IPS-20b (cell line): ENCODE measurements around the gene MGAT1.
"Not testable (repeated sequence)": the region's sequence is repeated elsewhere in the genome, so short reads cannot be mapped to it uniquely, and the experiment has no call there.

Source experiments
- H3K27ac ChIP-seq: one replicate; pipeline ENCODE4 v1.5.1; 2013; ENCODE audit warnings: low read length
- H3K27me3 ChIP-seq: 2 replicates; pipeline ENCODE4 v1.6.1; 2013; ENCODE audit warnings: mild to moderate bottlenecking, low read length, inconsistent platforms; ENCODE audit not compliant: insufficient read depth
- H3K36me3 ChIP-seq: 2 replicates; pipeline ENCODE4 v1.6.1; 2013; ENCODE audit warnings: low read depth, mild to moderate bottlenecking, inconsistent platforms, low read length, moderate library complexity; ENCODE audit not compliant: insufficient read depth
- H3K4me1 ChIP-seq: 2 replicates; pipeline ENCODE4 v1.6.1; 2013; ENCODE audit warnings: mild to moderate bottlenecking, control low read depth, inconsistent platforms, low read length, moderate library complexity; ENCODE audit not compliant: insufficient read depth
- H3K4me3 ChIP-seq: 2 replicates; pipeline ENCODE4 v1.5.1; 2013; ENCODE audit warnings: mild to moderate bottlenecking, low read length, inconsistent platforms
- H3K9ac ChIP-seq: 2 replicates; pipeline ENCODE4 v1.6.1; 2013; ENCODE audit warnings: low read depth, mild to moderate bottlenecking, inconsistent platforms, low read length, moderate library complexity
- H3K9me3 ChIP-seq: 2 replicates; pipeline ENCODE4 v1.6.1; 2013; ENCODE audit warnings: mild to moderate bottlenecking, low read depth, low read length, inconsistent platforms; ENCODE audit not compliant: insufficient read depth

Gene MGAT1

DNA sequence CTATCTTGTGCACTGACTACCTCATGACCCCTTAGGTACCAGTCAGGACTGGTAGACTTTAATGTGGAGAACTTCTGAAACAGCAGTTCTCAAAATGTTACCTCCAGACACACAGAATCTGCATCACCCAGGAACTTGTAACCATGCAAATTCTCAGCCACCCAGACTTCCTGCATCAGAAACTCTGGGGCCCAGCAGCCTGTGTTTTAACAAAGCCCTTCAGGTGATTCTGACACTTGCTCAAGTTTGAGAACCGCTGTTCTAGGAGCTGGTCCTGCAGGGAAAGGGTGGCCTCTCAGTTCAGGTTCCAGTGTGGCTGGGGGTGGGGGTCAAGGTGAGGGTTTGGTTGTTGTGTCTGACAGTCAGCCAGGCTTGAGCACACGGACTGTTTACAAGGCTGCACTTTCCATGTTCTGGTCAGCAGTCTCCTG is 30.0 kb upstream of the MGAT1 start:
- Histone ChIP-seq H3K36me3 (peaks cover 4% of the 10 kb centered on the region; the same call in 1 of the 2 replicates), H3K27me3 (peaks cover 32% of the 10 kb centered on the region), H3K4me1 (0 out of 2 replicates have a peak, but pooled peaks cover 4% of the 10 kb centered on the region), H3K9me3 (peaks cover 18% of the 10 kb centered on the region), H3K9ac (no peak overlapping the region), H3K4me3 (no peak overlapping the region), H3K27ac (no peak overlapping the region)

DNA sequence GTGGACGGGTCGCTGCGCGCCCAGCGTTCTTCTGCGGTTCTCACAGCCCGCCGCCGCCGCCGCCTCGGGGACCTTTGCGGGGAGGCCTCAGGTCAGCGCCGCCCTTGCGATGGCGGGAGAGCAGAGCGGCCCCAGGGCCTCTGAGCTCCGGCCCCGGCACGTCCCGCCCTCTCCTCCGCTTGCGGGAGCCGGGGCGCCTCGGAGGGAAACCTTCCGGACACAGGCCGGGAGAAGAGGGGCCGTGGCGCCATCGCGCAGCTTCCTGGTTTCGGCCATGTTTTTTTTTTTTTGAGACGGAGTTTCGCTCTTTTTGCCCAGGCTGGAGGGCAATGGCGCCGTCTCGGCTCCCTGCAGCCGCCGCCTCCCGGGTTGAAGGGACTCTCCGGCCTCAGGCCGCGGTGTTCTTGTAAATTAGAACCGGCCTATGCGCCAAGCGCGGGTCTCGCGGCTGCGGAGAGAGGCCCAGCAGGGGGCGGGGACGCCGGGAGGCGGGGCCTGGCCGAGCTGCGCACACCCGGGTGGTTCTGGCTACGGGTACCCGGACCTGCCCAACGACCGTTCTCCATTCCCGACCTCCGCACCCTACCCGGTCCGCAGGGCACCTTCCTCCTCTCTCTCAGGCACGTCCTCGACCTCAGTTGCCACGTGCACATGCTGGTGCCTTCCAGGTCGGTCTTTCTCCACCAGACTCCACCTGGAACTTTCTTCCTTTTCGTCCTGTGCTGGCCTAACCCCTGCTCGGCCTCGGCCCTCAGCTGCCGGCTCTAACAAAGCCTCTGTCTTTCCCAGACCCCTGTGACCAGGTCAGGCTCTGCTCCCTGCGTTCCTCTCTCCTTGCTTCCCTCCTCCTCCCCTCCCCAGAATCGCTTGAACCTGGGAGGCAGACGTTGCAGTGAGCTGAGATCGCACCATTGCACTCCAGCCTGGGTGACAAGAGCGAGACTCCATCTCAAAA is 28.8 kb upstream of the MGAT1 start:
- Histone ChIP-seq H3K4me3 (peak overlapping the region; percentile 78), H3K27ac (no peak overlapping the region), H3K36me3 (peaks cover 4% of the 10 kb centered on the region; the same call in 1 of the 2 replicates), H3K4me1 (no peaks in the 10 kb centered on the region), H3K9me3 (peaks cover 18% of the 10 kb centered on the region), H3K27me3 (peaks cover 36% of the 10 kb centered on the region), H3K9ac (peak overlapping the region; percentile 87)

DNA sequence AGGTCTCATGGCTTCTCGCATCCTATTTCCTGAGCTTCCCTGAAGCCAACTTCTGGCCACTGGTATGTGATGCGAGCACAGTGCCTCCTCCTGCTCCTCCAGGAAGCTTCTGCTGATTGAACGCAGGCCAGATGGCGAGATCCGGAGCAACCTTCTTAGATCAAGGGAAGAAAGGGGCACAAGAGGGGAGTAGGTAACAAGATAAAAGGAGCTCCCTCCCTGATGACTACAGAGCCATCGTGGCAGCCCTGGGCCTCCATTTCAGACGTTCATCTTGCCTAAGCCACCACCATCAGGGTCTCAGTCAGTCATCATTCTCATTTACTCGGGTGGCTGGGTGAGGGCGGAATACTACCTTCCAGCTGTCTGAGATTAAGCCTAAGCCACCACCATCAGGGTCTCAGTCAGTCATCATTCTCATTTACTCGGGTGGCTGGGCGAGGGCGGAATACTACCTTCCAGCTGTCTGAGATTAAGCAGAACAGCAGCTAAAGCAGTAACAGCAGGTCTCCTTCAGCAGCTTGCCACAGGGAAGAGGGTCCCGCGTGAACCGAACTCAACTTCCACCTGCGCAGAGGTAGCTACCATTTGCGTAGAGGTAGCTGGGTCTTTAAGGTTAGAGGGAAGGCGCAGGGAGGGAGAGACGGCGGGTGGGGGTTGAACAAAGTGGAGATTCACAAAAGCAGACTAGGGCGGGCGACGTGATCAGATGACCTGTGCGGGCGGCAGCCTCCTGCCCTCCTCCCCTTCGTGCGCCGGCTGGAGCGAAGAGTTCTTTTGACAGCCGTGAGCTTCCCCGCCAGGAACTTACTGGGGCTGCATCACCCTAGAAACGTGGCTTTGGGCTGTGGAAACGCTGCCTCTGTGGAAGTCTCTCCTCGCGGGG is 27.9 kb upstream of the MGAT1 start:
- H3K9me3 ChIP-seq: peaks cover 18% of the 10 kb centered on the region
- peaks cover 41% of the 10 kb centered on the region for H3K27me3 ChIP-seq
- no peak overlapping the region for H3K27ac ChIP-seq
- H3K36me3 ChIP-seq: peaks cover 4% of the 10 kb centered on the region; the same call in 1 of the 2 replicates
- no peaks in the 10 kb centered on the region for H3K4me1 ChIP-seq
- H3K9ac ChIP-seq: peak overlapping the region; percentile 87; the same call in 1 of the 2 replicates
- peak overlapping the region; percentile 78 for H3K4me3 ChIP-seq

DNA sequence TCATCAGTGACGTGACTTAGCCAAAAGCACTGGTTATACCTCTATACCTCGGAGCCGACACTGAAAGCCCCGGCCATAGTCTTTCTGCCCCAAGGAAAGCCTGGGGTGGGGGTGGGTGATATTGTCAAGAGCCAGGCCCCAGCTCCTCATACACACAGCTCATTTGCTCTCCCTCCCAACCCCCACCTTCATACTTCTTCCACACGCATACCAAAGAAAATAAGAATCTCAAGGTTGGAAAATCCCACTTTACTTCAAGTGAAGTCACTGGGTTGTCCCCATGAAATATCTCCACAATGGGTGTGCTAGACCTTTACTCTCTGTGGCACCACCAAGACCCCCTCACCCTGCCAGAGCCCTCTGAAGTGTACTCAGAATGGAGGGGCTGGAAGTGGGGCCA is 27.1 kb upstream of the MGAT1 start:
- H3K4me1 ChIP-seq: no peaks in the 10 kb centered on the region
- no peak overlapping the region for H3K27ac ChIP-seq
- H3K27me3 ChIP-seq: peaks cover 41% of the 10 kb centered on the region
- no peak overlapping the region for H3K9ac ChIP-seq
- no peak overlapping the region for H3K4me3 ChIP-seq
- peaks cover 18% of the 10 kb centered on the region for H3K9me3 ChIP-seq
- peaks cover 4% of the 10 kb centered on the region; the same call in 1 of the 2 replicates for H3K36me3 ChIP-seq

DNA sequence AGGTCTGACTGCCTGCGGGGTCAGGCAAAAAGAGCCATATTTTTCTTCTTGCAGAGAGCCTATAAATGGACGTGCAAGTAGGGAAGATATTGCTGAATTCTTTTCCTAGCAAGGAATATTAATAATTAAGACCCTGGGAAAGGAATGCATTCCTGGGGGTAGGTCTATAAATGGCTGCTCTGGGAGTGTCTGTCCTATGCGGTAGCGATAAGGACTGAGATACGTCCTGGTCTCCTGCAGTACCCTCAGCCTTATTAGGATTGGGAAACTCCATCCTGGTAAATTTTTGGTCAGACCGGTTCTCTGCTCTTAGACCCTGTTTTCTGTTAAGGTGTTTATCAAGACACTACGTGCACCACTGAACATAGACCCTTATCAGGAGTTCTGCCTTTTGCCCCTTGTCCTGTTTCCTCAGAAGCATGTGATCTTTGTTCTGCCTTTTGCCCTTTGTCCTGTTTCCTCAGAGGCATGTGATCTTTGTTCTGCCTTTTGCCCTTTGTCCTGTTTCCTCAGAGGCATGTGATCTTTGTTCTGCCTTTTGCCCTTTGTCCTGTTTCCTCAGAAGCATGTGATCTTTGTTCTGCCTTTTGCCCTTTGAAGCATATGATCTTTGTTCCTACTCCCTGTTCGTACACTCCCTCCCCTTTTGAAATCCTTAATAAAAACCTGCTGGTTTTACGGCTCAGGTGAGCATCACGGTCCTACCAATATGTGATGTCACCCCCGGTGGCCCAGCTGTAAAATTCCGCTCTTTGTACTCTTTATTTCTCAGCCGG is 26.3 kb upstream of the MGAT1 start:
- Histone ChIP-seq H3K27me3 (peaks cover 41% of the 10 kb centered on the region), H3K9me3 (peaks cover 18% of the 10 kb centered on the region)
- H3K36me3 ChIP-seq, H3K27ac ChIP-seq, H3K4me1 ChIP-seq, H3K9ac ChIP-seq, H3K4me3 ChIP-seq: not testable (repeated sequence)

DNA sequence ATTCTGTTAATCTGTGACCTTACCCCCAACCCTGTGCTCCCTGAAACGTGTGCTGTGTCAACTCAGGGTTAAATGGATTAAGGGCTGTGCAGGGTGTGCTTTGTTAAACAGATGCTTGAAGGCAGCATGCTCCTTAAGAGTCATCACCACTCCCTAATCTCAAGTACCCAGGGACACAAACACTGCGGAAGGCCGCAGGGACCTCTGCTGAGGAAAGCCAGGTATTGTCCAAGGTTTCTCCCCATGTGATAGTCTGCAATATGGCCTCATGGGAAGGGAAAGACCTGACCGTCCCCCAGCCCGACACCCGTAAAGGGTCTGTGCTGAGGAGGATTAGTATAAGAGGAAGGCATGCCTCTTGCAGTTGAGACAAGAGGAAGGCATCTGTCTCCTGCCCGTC is 24.8 kb upstream of the MGAT1 start:
- H3K9me3 ChIP-seq: peaks cover 18% of the 10 kb centered on the region
- not testable (repeated sequence) for H3K4me1 ChIP-seq, H3K36me3 ChIP-seq, H3K4me3 ChIP-seq, H3K9ac ChIP-seq, H3K27ac ChIP-seq
- peaks cover 35% of the 10 kb centered on the region for H3K27me3 ChIP-seq

DNA sequence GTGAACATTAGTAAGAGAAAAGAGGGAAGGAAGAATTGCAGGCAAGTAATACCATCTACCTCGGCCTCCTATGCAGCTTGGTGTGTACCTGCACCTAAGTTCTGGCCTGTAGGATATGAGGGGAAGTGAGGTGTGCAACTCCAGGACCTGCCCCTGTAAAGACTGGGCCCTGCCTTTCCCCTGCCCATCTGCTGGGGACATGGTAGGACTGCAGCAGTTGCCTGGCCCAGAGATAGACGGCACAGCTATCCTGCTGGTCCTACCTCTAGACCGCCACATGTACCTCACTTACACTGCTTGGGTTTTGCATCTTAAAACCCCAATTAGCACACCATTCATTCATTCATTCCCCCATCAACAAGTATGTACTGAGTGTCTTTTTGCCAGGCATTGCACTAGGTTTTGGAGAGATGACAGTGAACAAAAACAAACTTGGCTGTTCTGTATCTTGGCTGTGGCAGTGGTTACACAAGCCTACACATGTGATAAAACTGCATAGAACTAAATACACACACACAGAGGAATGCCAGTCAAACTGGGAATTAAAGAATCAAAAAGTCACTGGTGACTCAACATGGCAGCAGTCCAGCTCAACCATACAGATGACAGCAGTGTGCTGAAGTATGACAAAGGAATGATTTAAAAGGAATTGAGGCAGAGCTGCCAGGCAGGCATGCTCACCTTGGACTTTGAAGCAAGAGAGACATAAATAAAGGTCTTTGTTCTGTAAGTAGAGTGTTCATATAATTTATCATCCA is 23.3 kb upstream of the MGAT1 start:
- Histone ChIP-seq H3K36me3 (peaks cover 4% of the 10 kb centered on the region; the same call in 1 of the 2 replicates), H3K4me3 (no peak overlapping the region), H3K27me3 (peaks cover 24% of the 10 kb centered on the region), H3K9me3 (peaks cover 18% of the 10 kb centered on the region), H3K9ac (no peak overlapping the region), H3K4me1 (no peaks in the 10 kb centered on the region), H3K27ac (no peak overlapping the region)

DNA sequence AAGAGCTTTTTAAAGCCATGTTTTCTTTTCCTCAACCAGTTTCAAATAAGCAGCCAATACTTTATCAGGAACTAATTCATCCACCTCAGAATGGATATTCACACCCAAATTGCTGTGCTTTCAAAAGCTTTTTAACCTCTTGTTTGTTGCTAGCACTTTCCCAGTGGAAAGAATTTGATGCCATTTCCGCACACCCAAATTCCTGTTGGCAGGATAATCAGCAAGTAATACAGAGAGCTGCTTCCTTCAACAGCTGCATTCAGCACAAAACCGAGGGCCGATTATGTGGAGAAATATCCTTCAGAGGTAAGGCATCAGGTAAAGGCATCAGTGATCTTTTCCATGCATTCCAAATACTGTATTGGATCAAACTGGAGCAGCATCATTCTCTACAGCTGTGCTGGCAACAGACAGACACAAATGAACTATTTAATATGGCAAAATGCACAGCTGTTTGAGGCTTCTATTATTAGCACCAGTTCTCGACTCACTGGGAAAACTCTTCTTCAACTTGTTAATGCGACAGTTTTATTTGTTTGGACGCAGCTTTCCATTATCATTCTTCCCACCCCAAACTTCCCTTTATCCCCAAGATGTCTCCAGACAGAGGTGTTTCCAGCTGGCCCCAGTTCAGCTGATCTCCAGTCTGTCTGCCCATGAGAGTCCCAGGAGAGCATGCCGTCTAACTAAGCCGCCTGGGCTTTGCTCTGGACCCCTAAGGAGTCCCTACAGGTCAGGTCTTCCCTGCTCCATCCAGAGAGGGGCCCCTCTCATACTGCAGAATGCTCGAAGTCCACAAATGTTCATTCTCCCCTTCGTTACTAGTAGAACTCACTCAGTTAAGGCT is 22.2 kb upstream of the MGAT1 start:
- H3K36me3 ChIP-seq: peaks cover 3% of the 10 kb centered on the region; the same call in 1 of the 2 replicates
- H3K27me3 ChIP-seq: peaks cover 14% of the 10 kb centered on the region
- no peak overlapping the region for H3K9ac ChIP-seq
- no peaks in the 10 kb centered on the region for H3K4me1 ChIP-seq
- no peak overlapping the region for H3K27ac ChIP-seq
- peaks cover 11% of the 10 kb centered on the region; the same call in 1 of the 2 replicates for H3K9me3 ChIP-seq
- no peak overlapping the region for H3K4me3 ChIP-seq

DNA sequence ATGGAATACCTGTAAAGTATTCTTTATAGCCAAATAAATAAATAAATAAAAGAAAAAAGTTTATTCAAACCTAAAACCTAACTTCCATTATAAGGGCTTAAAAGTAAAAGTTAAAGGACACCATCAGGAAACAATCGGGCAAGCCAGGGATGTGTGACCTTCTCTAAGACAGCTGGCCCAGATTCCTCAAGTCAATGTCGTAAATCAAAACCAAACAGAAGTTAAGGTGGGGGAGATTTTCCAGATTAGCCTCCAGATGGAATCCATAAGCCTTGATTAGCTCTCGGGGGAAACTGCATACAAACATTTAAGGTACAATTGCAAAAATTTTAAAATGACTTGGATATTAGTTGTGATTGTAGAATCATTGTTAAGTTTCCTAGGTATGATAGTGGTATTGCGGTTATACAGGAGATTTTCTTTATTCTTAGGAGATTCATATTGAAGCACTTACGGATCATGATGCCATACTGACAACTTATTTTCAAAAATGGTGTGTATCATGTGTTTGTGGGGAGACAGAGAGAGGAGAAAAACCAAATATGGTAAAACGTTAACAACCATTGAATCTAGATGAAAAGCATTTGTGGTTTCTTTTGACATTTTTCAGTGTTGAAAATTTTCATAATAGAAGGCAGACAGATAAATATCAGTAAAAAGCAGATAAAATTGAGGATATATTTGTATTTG is 21.5 kb upstream of the MGAT1 start:
- Histone ChIP-seq H3K4me3 (no peak overlapping the region), H3K27ac (no peak overlapping the region), H3K27me3 (peaks cover 9% of the 10 kb centered on the region), H3K36me3 (no peaks in the 10 kb centered on the region), H3K4me1 (no peaks in the 10 kb centered on the region), H3K9me3 (peaks cover 3% of the 10 kb centered on the region; the same call in 1 of the 2 replicates), H3K9ac (no peak overlapping the region)
